ENCODE measurements around the gene PTPN4.

GRCh38 chr2:119879502-119879901 is 119.8 kb downstream of the PTPN4 start:
- no peak for TF ChIP-seq CTCF (IDR thresholded peaks at IDR 0.05; ENCODE audit: low read length)
- no peak for TF ChIP-seq EZH2 (optimal IDR thresholded peaks at IDR 0.05; ENCODE audit: low read depth, low read length)
- no peak for TF ChIP-seq EZH2phosphoT487 (IDR thresholded peaks at IDR 0.05; ENCODE audit: low read length)

Measured in MM.1S (cell line).